ENCODE data around the gene TMEM100. TPM values are rescaled to one million over a fixed set of nuclear protein-coding genes. Genes with fewer than 3 reads are reported as not detected.
A peak's percentile ranks its signal among the peaks of the same experiment; 100 is the strongest.

TMEM100 gene
- total and polyA plus RNA-seq, 8 donors, result 0.39 to 4.1 (median 1.9) TPM

- peak; percentile 65 for FAIRE-seq
- 0 to 1% methylated on average over 48 to 53 of the region's 53 CpGs for WGBS, 2 donors
- no peaks in the 10 kb centered on the region for H3K4me1 ChIP-seq
Measured at GRCh38 chr17:55750750-55751657, 28.3 kb upstream of the TMEM100 start, which contains the start of gene PCTP. Gene PCTP, plus strand, starts transcription at chr17:55751051. Its CDS starts 53 bp downstream, at chr17:55751104.

DNA sequence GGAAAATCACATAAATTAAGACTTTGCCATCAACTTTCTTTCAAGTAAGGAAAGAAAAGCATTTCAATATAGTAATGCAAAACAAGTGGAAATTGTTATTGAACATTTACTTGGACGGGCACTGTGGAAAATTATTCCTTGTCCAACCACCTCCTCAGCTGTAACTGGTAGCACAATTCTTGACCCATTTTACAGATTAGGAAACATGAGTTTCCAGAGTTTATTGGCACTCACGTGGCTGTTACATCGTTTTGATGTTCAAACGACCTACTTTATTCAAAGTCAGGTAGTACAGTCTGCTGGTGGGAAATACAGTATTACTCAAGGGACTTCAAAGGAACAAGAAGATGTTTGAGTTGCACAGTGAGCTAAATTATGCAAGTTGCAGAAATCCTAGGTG is 27.3 kb upstream of the TMEM100 start:
- Histone ChIP-seq H3K4me3 (no peak overlapping the region), H3K36me3 (no peaks in the 10 kb centered on the region), H3K9me3 (no peaks in the 10 kb centered on the region), H3K4me1 (no peaks in the 10 kb centered on the region), H3K27ac (no peak overlapping the region), H3K27me3 (no peaks in the 10 kb centered on the region)
- FAIRE-seq (no peak), DNase-seq (no peak), ATAC-seq (no peak)
- no peak for TF ChIP-seq CTCF (IDR thresholded peaks at IDR 0.05)
- intact Hi-C loops (cut with DNase I), result no loop called here
- 65 to 67% methylated on average over 4 of the region's 4 CpGs for WGBS, 2 donors

More at GRCh38 chr17:55750750-55751657, 28.3 kb upstream of the TMEM100 start, which contains the start of gene PCTP:
- intact Hi-C loops (cut with DNase I), result no loop called here
- Histone ChIP-seq H3K27ac (peak within 1 kb of the TSS; percentile 36 to 78 (median 69)), H3K27me3 (no peaks in the 10 kb centered on the region), H3K36me3 (no peaks in the 10 kb centered on the region), H3K4me3 (peak within 1 kb of the TSS; percentile 74 to 84 (median 80)), H3K9me3 (no peaks in the 10 kb centered on the region)
- TF ChIP-seq CTCF (IDR thresholded peaks at IDR 0.05), result peak in 2 of 4 donors; percentile 8 to 24
- peak; percentile 90 to 95 (median 92) for DNase-seq
- peak; percentile 99 to 100 (median 100) for ATAC-seq

- H3K9me3 ChIP-seq, result no peaks in the 10 kb centered on the region
- no peak for TF ChIP-seq CTCF (IDR thresholded peaks at IDR 0.05)
- intact Hi-C loops (cut with DNase I), result no loop called here
- no peak overlapping the region for H3K4me3 ChIP-seq
- no peak overlapping the region for H3K27ac ChIP-seq
- H3K36me3 ChIP-seq, result no peaks in the 10 kb centered on the region
- H3K27me3 ChIP-seq, result peaks cover 0 to 3% (median 0%) of the 10 kb centered on the region in 4 donors
- FAIRE-seq, result no peak
- WGBS, 2 donors, result 87 to 100% methylated on average over 1 of the region's 1 CpG
- no peaks in the 10 kb centered on the region for H3K4me1 ChIP-seq
- DNase-seq, result no peak
- no peak for ATAC-seq
Measured at GRCh38 chr17:55748841-55749240, 26.2 kb upstream of the TMEM100 start.

- intact Hi-C loops (cut with DNase I), result no loop called here
- DNase-seq (no peak), FAIRE-seq (no peak), ATAC-seq (no peak)
- peaks cover 0 to 3% (median 0%) of the 10 kb centered on the region in 4 donors for H3K27me3 ChIP-seq
- no peaks in the 10 kb centered on the region for H3K36me3 ChIP-seq
- 42 to 48% methylated on average over 3 of the region's 3 CpGs for WGBS, 2 donors
- no peaks in the 10 kb centered on the region for H3K9me3 ChIP-seq
- H3K27ac ChIP-seq, result no peak overlapping the region
- TF ChIP-seq CTCF (IDR thresholded peaks at IDR 0.05), result no peak
- no peak overlapping the region for H3K4me3 ChIP-seq
- no peaks in the 10 kb centered on the region for H3K4me1 ChIP-seq
Measured at GRCh38 chr17:55747209-55747608, 24.5 kb upstream of the TMEM100 start.

- Histone ChIP-seq H3K4me3 (no peak overlapping the region), H3K36me3 (no peaks in the 10 kb centered on the region), H3K9me3 (no peaks in the 10 kb centered on the region), H3K4me1 (no peaks in the 10 kb centered on the region), H3K27ac (no peak overlapping the region), H3K27me3 (peaks cover 0 to 3% (median 0%) of the 10 kb centered on the region in 4 donors)
- no peak for TF ChIP-seq CTCF (IDR thresholded peaks at IDR 0.05)
- FAIRE-seq, result no peak
- WGBS, 2 donors, result 57 to 65% methylated on average over 1 of the region's 1 CpG
- no peak for ATAC-seq
- DNase-seq, result no peak
- intact Hi-C loops (cut with DNase I), result no loop called here
Measured at GRCh38 chr17:55746466-55746865, 23.8 kb upstream of the TMEM100 start.

Data from pancreas (tissue), 10 donors.